Hepatocyte (in vitro differentiated cells): ENCODE results near the gene INO80D.

Experiments used
- EZH2 ChIP-seq: fragments of 200-600 bp; sonication (generic); IDR thresholded peaks from 2 replicates; pipeline ENCODE4 v1.6.1; 2016; ENCODE audit warnings: antibody characterized with exemption, mild to moderate bottlenecking, borderline replicate concordance
- EZH2phosphoT487 ChIP-seq: fragments of 200-600 bp; sonication (generic); IDR thresholded peaks from one replicate; pipeline ENCODE4 v1.6.1; 2018; ENCODE audit warnings: antibody characterized with exemption, mild to moderate bottlenecking, low read depth, moderate library complexity; ENCODE audit not compliant: unreplicated experiment, severe bottlenecking
- TF ChIP-seq, protein P1 (sequence below): fragments of 200-600 bp; sonication (generic); IDR thresholded peaks from 2 replicates; pipeline ENCODE4 v1.5.1; 2016; ENCODE audit warnings: antibody characterized with exemption, mild to moderate bottlenecking; ENCODE audit not compliant: poor library complexity

DNA sequence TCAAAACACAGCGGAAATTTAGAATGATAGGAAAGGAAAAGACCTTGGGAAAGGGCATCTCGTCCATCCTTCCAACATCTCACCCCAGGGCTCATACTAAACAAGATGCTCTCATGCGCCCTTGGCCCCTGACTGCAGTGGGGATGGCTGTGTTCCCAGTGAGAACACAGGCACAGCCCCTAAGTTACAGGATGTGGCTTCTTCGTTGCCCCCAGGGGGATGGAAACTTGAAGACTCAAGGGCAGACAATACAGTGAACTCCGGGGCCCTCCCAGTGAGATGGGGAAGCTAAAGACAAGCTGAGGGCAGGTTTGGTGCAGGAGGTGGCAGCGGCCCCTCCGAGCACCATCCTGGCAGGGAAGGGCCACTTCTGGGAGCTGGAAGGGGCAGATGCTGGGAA, 139.7 kb downstream of the INO80D start:
- TF ChIP-seq, protein P1, sequence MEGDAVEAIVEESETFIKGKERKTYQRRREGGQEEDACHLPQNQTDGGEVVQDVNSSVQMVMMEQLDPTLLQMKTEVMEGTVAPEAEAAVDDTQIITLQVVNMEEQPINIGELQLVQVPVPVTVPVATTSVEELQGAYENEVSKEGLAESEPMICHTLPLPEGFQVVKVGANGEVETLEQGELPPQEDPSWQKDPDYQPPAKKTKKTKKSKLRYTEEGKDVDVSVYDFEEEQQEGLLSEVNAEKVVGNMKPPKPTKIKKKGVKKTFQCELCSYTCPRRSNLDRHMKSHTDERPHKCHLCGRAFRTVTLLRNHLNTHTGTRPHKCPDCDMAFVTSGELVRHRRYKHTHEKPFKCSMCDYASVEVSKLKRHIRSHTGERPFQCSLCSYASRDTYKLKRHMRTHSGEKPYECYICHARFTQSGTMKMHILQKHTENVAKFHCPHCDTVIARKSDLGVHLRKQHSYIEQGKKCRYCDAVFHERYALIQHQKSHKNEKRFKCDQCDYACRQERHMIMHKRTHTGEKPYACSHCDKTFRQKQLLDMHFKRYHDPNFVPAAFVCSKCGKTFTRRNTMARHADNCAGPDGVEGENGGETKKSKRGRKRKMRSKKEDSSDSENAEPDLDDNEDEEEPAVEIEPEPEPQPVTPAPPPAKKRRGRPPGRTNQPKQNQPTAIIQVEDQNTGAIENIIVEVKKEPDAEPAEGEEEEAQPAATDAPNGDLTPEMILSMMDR, result no peak
- no peak for TF ChIP-seq EZH2phosphoT487
- no peak for TF ChIP-seq EZH2
